KOPT-K1 (cell line): Measurements from ENCODE around the gene ELAC2.

Experiments
- H3K27ac ChIP-seq: fragments of 200-600 bp; sonication (generic); 2 replicates; pipeline ENCODE4 v1.5.1; 2016; ENCODE audit warnings: antibody characterized with exemption, mild to moderate bottlenecking, low read depth, low read length; ENCODE audit not compliant: poor library complexity, severe bottlenecking
- H3K36me3 ChIP-seq: fragments of 200-600 bp; sonication (generic); 2 replicates; pipeline ENCODE4 v1.5.1; 2017; ENCODE audit warnings: antibody characterized with exemption, mild to moderate bottlenecking, low read length, moderate library complexity; ENCODE audit not compliant: insufficient read depth
- H3K9me3 ChIP-seq: fragments of 200-600 bp; sonication (generic); 2 replicates; pipeline ENCODE4 v1.5.1; 2017; ENCODE audit warnings: antibody characterized with exemption, low read length, mild to moderate bottlenecking; ENCODE audit not compliant: insufficient read depth, poor library complexity, severe bottlenecking

ELAC2 gene

GRCh38 chr17:13030056-13030455 is 12.2 kb upstream of the ELAC2 start:
- H3K36me3 ChIP-seq, result no peaks in the 10 kb centered on the region
- peaks cover 4% of the 10 kb centered on the region for H3K9me3 ChIP-seq
- H3K27ac ChIP-seq, result no peak overlapping the region

GRCh38 chr17:13029340-13029739 is 11.5 kb upstream of the ELAC2 start:
- Histone ChIP-seq H3K9me3 (no peaks in the 10 kb centered on the region), H3K36me3 (no peaks in the 10 kb centered on the region), H3K27ac (no peak overlapping the region)

- H3K36me3 ChIP-seq, result no peaks in the 10 kb centered on the region
- H3K27ac ChIP-seq, result no peak overlapping the region
- no peaks in the 10 kb centered on the region for H3K9me3 ChIP-seq
Measured at GRCh38 chr17:13027246-13027645, 9.4 kb upstream of the ELAC2 start.

GRCh38 chr17:13025687-13026086 is 7.9 kb upstream of the ELAC2 start:
- no peak overlapping the region for H3K27ac ChIP-seq
- no peaks in the 10 kb centered on the region for H3K9me3 ChIP-seq
- H3K36me3 ChIP-seq, result no peaks in the 10 kb centered on the region

GRCh38 chr17:13025258-13025627 is 7.4 kb upstream of the ELAC2 start:
- Histone ChIP-seq H3K27ac (no peak overlapping the region), H3K9me3 (no peaks in the 10 kb centered on the region), H3K36me3 (no peaks in the 10 kb centered on the region)

- Histone ChIP-seq H3K27ac (no peak overlapping the region), H3K9me3 (no peaks in the 10 kb centered on the region), H3K36me3 (no peaks in the 10 kb centered on the region)
Measured at GRCh38 chr17:13024526-13025257, 6.9 kb upstream of the ELAC2 start.

- Histone ChIP-seq H3K36me3 (no peaks in the 10 kb centered on the region), H3K9me3 (no peaks in the 10 kb centered on the region), H3K27ac (no peak overlapping the region)
Measured at GRCh38 chr17:13024016-13024415, 6.2 kb upstream of the ELAC2 start.

GRCh38 chr17:13016881-13017654 is 759 bp downstream of the ELAC2 start:
- Histone ChIP-seq H3K27ac (peak overlapping the region; percentile 62), H3K9me3 (no peaks in the 10 kb centered on the region), H3K36me3 (peaks cover 44% of the 10 kb centered on the region)

GRCh38 chr17:13014801-13015200 is 3.0 kb downstream of the ELAC2 start:
- no peaks in the 10 kb centered on the region for H3K9me3 ChIP-seq
- peaks cover 67% of the 10 kb centered on the region for H3K36me3 ChIP-seq
- no peak overlapping the region for H3K27ac ChIP-seq

- Histone ChIP-seq H3K36me3 (peaks cover 99% of the 10 kb centered on the region), H3K27ac (no peak overlapping the region), H3K9me3 (no peaks in the 10 kb centered on the region)
Measured at GRCh38 chr17:13010959-13011358, 6.9 kb downstream of the ELAC2 start.

GRCh38 chr17:13008461-13008860 is 9.4 kb downstream of the ELAC2 start:
- no peaks in the 10 kb centered on the region for H3K9me3 ChIP-seq
- H3K27ac ChIP-seq, result no peak overlapping the region
- peaks cover 98% of the 10 kb centered on the region for H3K36me3 ChIP-seq

- H3K36me3 ChIP-seq, result peaks cover 97% of the 10 kb centered on the region
- H3K9me3 ChIP-seq, result no peaks in the 10 kb centered on the region
- H3K27ac ChIP-seq, result no peak overlapping the region
Measured at GRCh38 chr17:13005530-13005929, 12.3 kb downstream of the ELAC2 start.

- H3K27ac ChIP-seq, result no peak overlapping the region
- H3K9me3 ChIP-seq, result no peaks in the 10 kb centered on the region
- peaks cover 97% of the 10 kb centered on the region for H3K36me3 ChIP-seq
Measured at GRCh38 chr17:13004336-13004735, 13.5 kb downstream of the ELAC2 start.

- Histone ChIP-seq H3K9me3 (no peaks in the 10 kb centered on the region), H3K27ac (no peak overlapping the region), H3K36me3 (peaks cover 97% of the 10 kb centered on the region)
Measured at GRCh38 chr17:13003927-13004326, 13.9 kb downstream of the ELAC2 start.

- peaks cover 97% of the 10 kb centered on the region for H3K36me3 ChIP-seq
- H3K27ac ChIP-seq, result no peak overlapping the region
- H3K9me3 ChIP-seq, result no peaks in the 10 kb centered on the region
Measured at GRCh38 chr17:13003454-13003851, 14.4 kb downstream of the ELAC2 start.
